GM11168 (cell line): Measurements from ENCODE around the gene SP3.

Source experiments
- in situ Hi-C: fragments of 300-500 bp; cut with MboI; formaldehyde crosslinking; loops from one replicate; pipeline ENCODE4 v1.12.0; 2022; ENCODE audit warnings: low sequenced_read_pairs; ENCODE audit not compliant: unreplicated experiment

SP3 gene

DNA sequence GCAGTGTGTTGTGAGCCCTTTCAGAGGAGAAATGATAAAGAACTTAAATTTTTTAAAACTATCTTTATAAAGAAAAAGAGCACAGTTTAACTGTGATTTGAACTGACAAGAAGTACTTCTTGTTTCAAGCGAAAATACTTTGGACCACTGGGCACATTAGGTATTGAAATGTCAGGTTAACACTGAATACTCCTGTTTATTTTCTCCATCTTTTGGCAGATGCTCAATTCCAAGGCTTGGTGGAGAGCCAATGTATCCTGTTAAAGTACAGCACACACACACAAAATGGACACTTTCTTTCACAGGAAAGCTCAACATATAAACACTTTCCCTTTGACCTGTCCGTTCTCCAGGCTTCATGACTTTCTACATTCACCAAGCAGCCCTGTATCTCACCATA, 32.6 kb upstream of the SP3 start:
- in situ Hi-C loops: no loop called here

DNA sequence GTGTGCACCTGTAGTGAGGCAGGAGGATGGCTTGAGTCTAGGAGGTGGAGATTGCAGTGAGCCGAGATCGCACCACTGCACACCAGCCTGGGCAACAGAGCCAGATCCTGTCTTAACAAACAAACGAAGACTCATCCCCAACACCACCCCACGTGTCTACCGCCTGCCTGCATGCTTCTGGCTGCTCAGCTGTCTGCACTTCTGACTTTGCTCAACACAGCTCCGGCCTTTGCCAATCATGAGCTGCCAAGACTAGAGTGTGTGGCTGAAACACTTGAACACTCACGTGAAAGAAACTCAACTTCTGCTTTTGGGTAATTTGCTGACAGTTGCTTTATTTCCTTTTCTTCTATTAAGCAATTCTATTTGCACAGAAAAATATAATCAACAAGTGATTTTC, 32.1 kb upstream of the SP3 start:
- in situ Hi-C loops: no loop called here

GRCh38 chr2:173996766-173997165, 31.6 kb upstream of the SP3 start:
- in situ Hi-C loops: no loop called here

DNA sequence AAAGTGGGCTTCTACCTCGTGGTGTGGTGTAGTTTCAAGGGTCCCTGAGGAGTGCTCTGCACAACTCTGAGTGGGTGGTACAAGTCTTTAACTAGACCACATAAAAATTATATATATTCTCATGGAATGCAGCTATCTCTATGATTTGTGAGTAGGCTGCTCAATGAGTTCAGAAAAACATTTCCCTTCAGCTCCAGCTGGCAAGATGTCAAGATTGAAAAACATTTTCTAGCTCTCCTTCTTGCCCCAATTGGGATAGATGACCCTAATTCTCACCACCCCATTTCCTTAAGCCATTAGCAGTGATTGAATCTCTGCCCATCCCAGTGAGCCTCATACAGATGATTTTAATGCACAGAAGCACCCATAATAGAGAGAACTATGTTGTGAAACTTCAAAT, 28.3 kb upstream of the SP3 start:
- in situ Hi-C loops: no loop called here

DNA sequence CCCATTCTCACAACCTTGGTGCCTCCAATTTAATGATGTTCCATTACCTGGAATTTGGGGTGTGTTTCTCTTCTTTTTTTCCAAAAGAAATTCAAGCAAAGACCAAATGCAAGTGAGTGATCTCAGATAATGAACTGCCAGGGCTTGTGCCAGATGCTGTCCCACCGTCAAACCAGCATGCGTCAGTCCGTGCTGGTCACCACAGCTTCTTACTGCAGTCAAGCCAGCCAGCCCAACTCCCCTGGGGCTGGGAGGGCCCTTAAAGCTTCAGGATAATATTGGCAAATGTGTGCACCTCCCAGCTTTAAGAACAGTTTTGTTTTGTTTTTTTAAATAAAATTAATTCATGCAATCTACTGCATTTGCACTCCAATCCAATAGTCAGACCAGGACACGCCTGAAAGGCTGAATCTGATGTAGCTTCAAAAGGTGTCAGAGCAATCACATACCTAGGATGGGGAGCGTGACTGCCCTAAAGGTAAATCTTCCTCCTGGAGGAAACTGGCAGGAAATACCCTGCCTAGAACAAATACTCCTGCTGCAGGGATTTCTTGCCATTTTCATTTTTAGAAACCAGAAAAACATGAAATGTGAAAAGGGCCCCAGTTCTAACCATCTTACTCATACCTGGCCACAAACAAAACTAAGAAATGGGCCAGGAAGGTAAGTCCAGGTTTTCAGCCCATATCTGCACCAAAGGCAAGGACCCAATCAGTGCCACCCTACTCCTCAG, 26.8 kb upstream of the SP3 start:
- in situ Hi-C loops: no loop called here

GRCh38 chr2:173990970-173991819, 26.0 kb upstream of the SP3 start:
- in situ Hi-C loops: no loop called here

GRCh38 chr2:173990245-173990644, 25.1 kb upstream of the SP3 start:
- in situ Hi-C loops: no loop called here

GRCh38 chr2:173989884-173990215, 24.7 kb upstream of the SP3 start:
- in situ Hi-C loops: no loop called here

GRCh38 chr2:173989160-173989883, 24.1 kb upstream of the SP3 start:
- in situ Hi-C loops: no loop called here

DNA sequence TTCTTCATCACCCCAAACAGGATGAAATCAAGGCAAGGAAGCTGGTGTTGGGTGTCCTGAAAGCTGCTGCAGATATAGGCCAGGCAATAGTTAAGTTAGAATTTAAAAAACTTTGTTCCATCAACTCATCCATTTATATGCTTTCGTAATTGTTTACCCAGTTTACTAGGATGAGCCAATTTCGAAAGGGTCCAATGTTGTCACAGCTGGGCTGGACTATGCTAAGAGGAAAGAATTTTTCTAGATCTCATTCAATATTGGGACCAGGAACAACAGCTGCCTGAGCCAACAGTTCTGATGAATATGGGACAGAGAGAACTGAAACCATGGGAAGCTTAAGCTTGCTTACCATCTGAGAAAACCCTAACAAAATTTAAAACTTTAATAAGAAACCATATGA, 21.6 kb upstream of the SP3 start:
- in situ Hi-C loops: no loop called here

DNA sequence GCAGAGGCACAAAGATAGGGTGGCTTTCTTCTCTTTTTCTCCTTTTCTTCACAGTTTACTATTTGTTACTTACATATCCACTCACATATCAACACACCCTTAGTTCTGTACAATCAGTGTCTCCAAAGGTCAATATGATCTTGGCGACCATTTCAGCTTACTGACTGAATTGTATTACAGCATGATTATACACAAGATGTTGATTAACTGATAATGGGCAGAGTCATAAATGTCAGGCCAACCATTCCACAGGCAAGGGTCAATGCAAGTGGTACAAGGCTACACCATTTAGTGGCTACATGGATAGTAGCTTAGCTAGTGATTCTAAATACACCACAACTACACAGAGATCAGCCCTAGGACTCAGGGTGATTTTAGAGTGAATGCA, 20.4 kb upstream of the SP3 start:
- in situ Hi-C loops: no loop called here

GRCh38 chr2:173984866-173985604, 19.9 kb upstream of the SP3 start:
- in situ Hi-C loops: no loop called here

DNA sequence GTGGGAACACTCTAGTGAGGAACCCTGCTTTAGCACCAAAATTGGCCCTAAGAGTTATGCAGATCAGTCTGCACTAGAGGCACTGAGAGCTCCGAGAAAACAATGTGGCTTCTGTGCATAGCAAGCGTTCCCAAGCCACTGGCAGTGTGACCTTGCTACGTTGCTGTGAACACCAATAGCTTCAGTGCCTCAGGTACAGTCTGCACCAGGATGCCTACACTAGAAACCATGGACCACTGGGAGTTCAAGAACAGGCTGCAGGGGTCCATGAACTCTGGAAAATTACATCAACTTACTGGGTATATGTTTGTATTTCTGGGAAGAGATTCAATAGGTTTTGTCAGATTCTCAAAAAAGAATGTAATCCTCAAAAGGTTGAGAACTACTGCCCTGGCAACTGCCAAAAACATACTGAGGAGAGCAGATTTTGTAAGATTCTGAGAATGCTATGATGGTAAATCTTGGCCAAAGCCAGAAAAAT, 18.3 kb upstream of the SP3 start:
- in situ Hi-C loops: no loop called here

DNA sequence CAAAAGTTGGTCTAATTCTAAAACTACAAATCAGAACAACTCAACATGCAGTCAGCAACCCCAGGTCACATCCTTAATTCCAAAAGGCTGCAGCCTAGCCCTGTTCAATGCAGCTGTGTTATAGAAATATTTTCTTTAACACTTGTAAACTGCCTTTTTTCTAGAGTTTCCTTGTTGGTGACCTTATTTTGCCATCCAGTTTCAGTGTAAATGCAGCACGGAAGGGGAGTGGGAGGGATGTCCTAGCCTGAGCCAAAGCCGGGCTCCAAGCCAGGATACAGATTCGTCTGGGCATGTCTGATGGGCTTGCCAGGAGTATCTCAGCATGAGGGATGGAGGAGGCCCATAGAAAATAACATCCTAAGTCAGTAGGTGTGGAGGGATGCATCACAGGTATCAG, 17.7 kb upstream of the SP3 start:
- in situ Hi-C loops: no loop called here

GRCh38 chr2:173982182-173982714, 17.1 kb upstream of the SP3 start:
- in situ Hi-C loops: no loop called here

- in situ Hi-C loops: no loop called here
These were observed 16.3 kb upstream of the SP3 start for GRCh38 chr2:173981520-173981919.

- in situ Hi-C loops: no loop called here
These were observed 14.7 kb upstream of the SP3 start for GRCh38 chr2:173979751-173980351.

DNA sequence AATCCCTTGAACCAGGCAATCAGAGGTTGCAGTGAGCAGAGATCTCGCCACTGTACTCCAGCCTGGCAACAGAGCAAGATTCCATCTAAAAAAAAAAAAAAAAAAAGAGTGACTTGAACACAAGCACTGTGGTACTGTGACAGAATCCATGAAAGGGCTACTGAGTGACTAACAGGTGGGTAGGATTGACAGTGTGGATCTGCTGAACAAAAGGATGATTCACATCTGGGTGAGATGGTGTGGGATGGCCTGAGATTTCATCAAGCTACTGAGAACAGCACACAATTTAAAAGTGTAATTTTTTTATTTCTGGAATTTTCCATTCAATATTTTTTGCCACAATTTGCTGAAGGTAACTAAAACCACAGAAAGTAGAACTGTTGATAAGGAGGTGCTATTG, 13.3 kb upstream of the SP3 start:
- in situ Hi-C loops: no loop called here

- in situ Hi-C loops: no loop called here
These were observed 7.5 kb upstream of the SP3 start for GRCh38 chr2:173972636-173973035.

DNA sequence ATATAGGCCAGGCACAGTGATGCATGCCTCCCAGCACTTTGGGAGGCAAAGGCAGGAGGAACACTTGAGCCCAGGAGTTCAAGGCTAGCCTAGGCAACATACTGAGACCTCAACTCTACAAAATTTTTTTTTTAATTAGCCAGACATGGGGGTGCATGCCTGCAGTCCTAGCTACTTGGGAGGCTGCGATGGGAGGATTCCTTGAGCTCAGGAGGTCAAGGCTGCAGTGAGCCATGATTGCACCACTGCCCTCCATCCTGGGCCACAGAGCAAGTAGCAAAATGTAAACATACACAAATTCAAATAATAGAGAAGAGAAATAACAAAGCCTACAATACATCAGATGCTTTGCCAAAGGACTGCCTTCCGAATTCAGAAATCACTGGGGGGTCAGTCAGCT, 7.0 kb upstream of the SP3 start:
- in situ Hi-C loops: no loop called here
